Measurements from ENCODE around the gene SPATA13.
"Not testable (repeated sequence)": the region's sequence is repeated elsewhere in the genome, so short reads cannot be mapped to it uniquely, and the experiment has no call there.

Gene SPATA13

GRCh38 chr13:24307211-24308067 is 146.9 kb downstream of the SPATA13 start:
- POLR2A ChIA-PET = no interaction called here
- no peak for DNase-seq (ENCODE audit: low read depth, low spot score)
- CTCF ChIA-PET = no interaction called here
- no peak overlapping the region for H3K4me3 ChIP-seq (ENCODE audit: low read depth, low read length)
- no peak for TF ChIP-seq CTCF (IDR thresholded peaks at IDR 0.05; ENCODE audit: insufficient read depth, low read length, missing control alignments)

GRCh38 chr13:24308068-24308445 is 147.5 kb downstream of the SPATA13 start:
- no peak overlapping the region for H3K4me3 ChIP-seq (ENCODE audit: low read depth, low read length)
- CTCF ChIA-PET = no interaction called here
- no peak for DNase-seq (ENCODE audit: low read depth, low spot score)
- POLR2A ChIA-PET = no interaction called here
- TF ChIP-seq CTCF (IDR thresholded peaks at IDR 0.05; ENCODE audit: insufficient read depth, low read length, missing control alignments) = no peak

GRCh38 chr13:24308488-24309020 is 148.0 kb downstream of the SPATA13 start:
- CTCF ChIA-PET = no interaction called here
- POLR2A ChIA-PET = no interaction called here
- no peak overlapping the region for H3K4me3 ChIP-seq (ENCODE audit: low read depth, low read length)
- TF ChIP-seq CTCF (IDR thresholded peaks at IDR 0.05; ENCODE audit: insufficient read depth, low read length, missing control alignments) = no peak
- DNase-seq (ENCODE audit: low read depth, low spot score) = no peak

GRCh38 chr13:24309300-24309699 is 148.8 kb downstream of the SPATA13 start, which contains the start of gene C1QTNF9:
Gene C1QTNF9 (plus strand): TSS chr13:24309580. CDS start chr13:24316004, 6,424 bp downstream.
- POLR2A ChIA-PET; DNase-seq (ENCODE audit: low read depth, low spot score); H3K4me3 ChIP-seq (ENCODE audit: low read depth, low read length): not testable (repeated sequence)
- CTCF ChIA-PET = interaction anchor here (0.7 kb wide), 1 partner anchor 250 kb away, joined by 3 read pairs; no protein-coding TSS in a partner anchor

GRCh38 chr13:24313439-24313838 is 152.9 kb downstream of the SPATA13 start:
- CTCF ChIA-PET = interaction anchor here (1.5 to 2.1 kb wide), 2 partner anchors 239 to 266 kb away, joined by 3 to 5 read pairs; no protein-coding TSS in a partner anchor
- no peak for DNase-seq (ENCODE audit: low read depth, low spot score)
- POLR2A ChIA-PET = no interaction called here
- no peak for TF ChIP-seq CTCF (IDR thresholded peaks at IDR 0.05; ENCODE audit: insufficient read depth, low read length, missing control alignments)
- no peak overlapping the region for H3K4me3 ChIP-seq (ENCODE audit: low read depth, low read length)

- H3K4me3 ChIP-seq (ENCODE audit: low read depth, low read length); POLR2A ChIA-PET: not testable (repeated sequence)
These were observed 157.3 kb downstream of the SPATA13 start for GRCh38 chr13:24317835-24318234.

GRCh38 chr13:24318878-24319277 is 158.4 kb downstream of the SPATA13 start:
- POLR2A ChIA-PET; CTCF ChIA-PET; DNase-seq (ENCODE audit: low read depth, low spot score); H3K4me3 ChIP-seq (ENCODE audit: low read depth, low read length): not testable (repeated sequence)

More at GRCh38 chr13:24317835-24318234, 157.3 kb downstream of the SPATA13 start:
- DNase-seq (ENCODE audit: low read depth, low spot score); CTCF ChIA-PET: not testable (repeated sequence)

- POLR2A ChIA-PET; H3K4me3 ChIP-seq (ENCODE audit: low read depth, low read length); CTCF ChIA-PET; DNase-seq (ENCODE audit: low read depth, low spot score): not testable (repeated sequence)
These were observed 159.1 kb downstream of the SPATA13 start for GRCh38 chr13:24319641-24320040.

- H3K4me3 ChIP-seq (ENCODE audit: low read depth, low read length); POLR2A ChIA-PET; DNase-seq (ENCODE audit: low read depth, low spot score): not testable (repeated sequence)
- CTCF ChIA-PET = interaction anchor here (1.0 to 1.8 kb wide), 4 partner anchors 234 to 434 kb away, joined by 3 to 15 read pairs (median 4); partner anchors contain the start of genes C1QTNF9B and MIPEP
These were observed 160.9 kb downstream of the SPATA13 start for GRCh38 chr13:24321416-24321815.

- POLR2A ChIA-PET; DNase-seq (ENCODE audit: low read depth, low spot score); H3K4me3 ChIP-seq (ENCODE audit: low read depth, low read length): not testable (repeated sequence)
- CTCF ChIA-PET = interaction anchor here (1.0 to 1.8 kb wide), 4 partner anchors 233 to 435 kb away, joined by 3 to 15 read pairs (median 4); partner anchors contain the start of genes C1QTNF9B and MIPEP
These were observed 161.9 kb downstream of the SPATA13 start for GRCh38 chr13:24322470-24322869.

All from AG04449 (cell line).